Measurements from ENCODE around the gene INPP5F. TPM values are rescaled to one million over a fixed set of nuclear protein-coding genes. Genes with fewer than 3 reads are reported as not detected.

Gene INPP5F
- total and polyA plus RNA-seq, 10 of the 15 experiments (the other 5 are each of a cell fraction or from before 2014, with no cell fraction given), result 6.0 to 49.3 (median 34.3) TPM

- TF ChIP-seq PAX8 (IDR thresholded peaks at IDR 0.05), result no peak
- TF ChIP-seq USF1 (IDR thresholded peaks at IDR 0.05; ENCODE audit: borderline replicate concordance, extremely low read length, insufficient read depth, low read depth, low read length), result no peak
- no peak for TF ChIP-seq FOXK2 (IDR thresholded peaks at IDR 0.05)
- no peak for TF ChIP-seq ZBTB33 (IDR thresholded peaks at IDR 0.05)
- no peak for TF ChIP-seq CREB1 (IDR thresholded peaks at IDR 0.05; ENCODE audit: low read depth)
- no peak for TF ChIP-seq RELA (IDR thresholded peaks at IDR 0.05; ENCODE audit: borderline replicate concordance, partially characterized antibody)
- TF ChIP-seq SIX5 (IDR thresholded peaks at IDR 0.05; ENCODE audit: low read depth, low read length, severe bottlenecking), result no peak
- 0 out of 2 replicates have a peak, but pooled peaks have one; percentile 15 for TF ChIP-seq MTA2 (IDR thresholded peaks at IDR 0.05; ENCODE audit: low read depth)
- no peak for TF ChIP-seq MYC (IDR thresholded peaks at IDR 0.05; ENCODE audit: insufficient read depth, insufficient read length, insufficient replicate concordance, low read length, severe bottlenecking)
- TF ChIP-seq RCOR1 (conservative IDR thresholded peaks at IDR 0.05; ENCODE audit: low read depth, low read length), result no peak
- TF ChIP-seq ZSCAN29 (IDR thresholded peaks at IDR 0.05), result peak; percentile 67; the same call in 1 of the 2 replicates
- TF ChIP-seq NBN (IDR thresholded peaks at IDR 0.05), result peak; percentile 33; the same call in 1 of the 2 replicates
- 0 out of 2 replicates have a peak, but pooled peaks have one; percentile 21 for TF ChIP-seq PKNOX1 (IDR thresholded peaks at IDR 0.05)
- TF ChIP-seq RBBP5 (conservative IDR thresholded peaks at IDR 0.05), result no peak
- no peak for TF ChIP-seq POLR2AphosphoS5 (IDR thresholded peaks at IDR 0.05; ENCODE audit: low read length)
Measured at GRCh38 chr10:119688033-119688508, 37.8 kb upstream of the INPP5F start (continued).
